GM19328 (cell line): Measurements from ENCODE around the gene RAPGEF2.
"Not testable (repeated sequence)": the region's sequence is repeated elsewhere in the genome, so short reads cannot be mapped to it uniquely, and the experiment has no call there.

Experiments
- ATAC-seq: cut with Tn5 transposase; IDR thresholded peaks from one replicate; pipeline ENCODE4 v1.9.1; 2021; ENCODE audit warnings: mild to moderate bottlenecking, moderate library complexity; ENCODE audit not compliant: unreplicated experiment

Gene RAPGEF2

GRCh38 chr4:159097144-159097543 lies 5.7 kb upstream of the RAPGEF2 start:
- no peak for ATAC-seq

GRCh38 chr4:159097785-159098184 lies 5.1 kb upstream of the RAPGEF2 start:
- no peak for ATAC-seq

GRCh38 chr4:159098482-159099127 lies 4.3 kb upstream of the RAPGEF2 start:
- no peak for ATAC-seq

- ATAC-seq: no peak
Measured at GRCh38 chr4:159101988-159102621, 774 bp upstream of the RAPGEF2 start.

- ATAC-seq: peak; percentile 21
Measured at GRCh38 chr4:159103384-159103990, 608 bp downstream of the RAPGEF2 start.

GRCh38 chr4:159104694-159105414 lies 2.0 kb downstream of the RAPGEF2 start:
- ATAC-seq: no peak

- ATAC-seq: no peak
Measured at GRCh38 chr4:159105761-159106243, 2.9 kb downstream of the RAPGEF2 start.

GRCh38 chr4:159106636-159107035 lies 3.8 kb downstream of the RAPGEF2 start:
- no peak for ATAC-seq

GRCh38 chr4:159107203-159107925 lies 4.5 kb downstream of the RAPGEF2 start:
- no peak for ATAC-seq

GRCh38 chr4:159108124-159108523 lies 5.2 kb downstream of the RAPGEF2 start:
- ATAC-seq: no peak

- no peak for ATAC-seq
Measured at GRCh38 chr4:159110961-159111360, 8.1 kb downstream of the RAPGEF2 start.

- no peak for ATAC-seq
Measured at GRCh38 chr4:159111416-159111815, 8.5 kb downstream of the RAPGEF2 start.

- ATAC-seq: not testable (repeated sequence)
Measured at GRCh38 chr4:159113366-159113765, 10.5 kb downstream of the RAPGEF2 start.

- ATAC-seq: not testable (repeated sequence)
Measured at GRCh38 chr4:159116098-159116497, 13.2 kb downstream of the RAPGEF2 start.

GRCh38 chr4:159116693-159117092 lies 13.8 kb downstream of the RAPGEF2 start:
- not testable (repeated sequence) for ATAC-seq

GRCh38 chr4:159117564-159117963 lies 14.7 kb downstream of the RAPGEF2 start:
- no peak for ATAC-seq

- no peak for ATAC-seq
Measured at GRCh38 chr4:159117968-159118367, 15.1 kb downstream of the RAPGEF2 start.

GRCh38 chr4:159121371-159121770 lies 18.5 kb downstream of the RAPGEF2 start:
- ATAC-seq: no peak

- no peak for ATAC-seq
Measured at GRCh38 chr4:159126716-159127115, 23.8 kb downstream of the RAPGEF2 start.

GRCh38 chr4:159127745-159128518 lies 25.1 kb downstream of the RAPGEF2 start:
- no peak for ATAC-seq
